HG02678 (cell line): ENCODE results near the gene NBPF11.
"Not testable (repeated sequence)": the region's sequence is repeated elsewhere in the genome, so short reads cannot be mapped to it uniquely, and the experiment has no call there.

Source experiments
- ATAC-seq: cut with Tn5 transposase; IDR thresholded peaks from one replicate; pipeline ENCODE4 v1.9.1; 2021; ENCODE audit warnings: mild to moderate bottlenecking, moderate library complexity; ENCODE audit not compliant: unreplicated experiment

Gene NBPF11

GRCh38 chr1:148151911-148152656 lies at the start of gene NBPF11:
TSS of gene NBPF11 (minus strand) at chr1:148152281. CDS start at chr1:148127003, 25,278 bp downstream.
- peak; percentile 82 for ATAC-seq

- ATAC-seq = not testable (repeated sequence)
Measured at GRCh38 chr1:148197396-148197795, 45.3 kb upstream of the NBPF11 start.

GRCh38 chr1:148196949-148197348 lies 44.9 kb upstream of the NBPF11 start:
- not testable (repeated sequence) for ATAC-seq

- ATAC-seq = not testable (repeated sequence)
Measured at GRCh38 chr1:148195115-148195514, 43.0 kb upstream of the NBPF11 start.

- not testable (repeated sequence) for ATAC-seq
Measured at GRCh38 chr1:148188768-148189167, 36.7 kb upstream of the NBPF11 start.

GRCh38 chr1:148178682-148179081 lies 26.6 kb upstream of the NBPF11 start:
- not testable (repeated sequence) for ATAC-seq

- ATAC-seq = not testable (repeated sequence)
Measured at GRCh38 chr1:148175414-148175813, 23.3 kb upstream of the NBPF11 start.

GRCh38 chr1:148171995-148172394 lies 19.9 kb upstream of the NBPF11 start:
- ATAC-seq = not testable (repeated sequence)

GRCh38 chr1:148166558-148167492 lies 14.7 kb upstream of the NBPF11 start:
- ATAC-seq = no peak

- no peak for ATAC-seq
Measured at GRCh38 chr1:148162363-148162762, 10.3 kb upstream of the NBPF11 start.

GRCh38 chr1:148161053-148161901 lies 9.2 kb upstream of the NBPF11 start:
- ATAC-seq = no peak

- ATAC-seq = no peak
Measured at GRCh38 chr1:148160343-148161052, 8.4 kb upstream of the NBPF11 start.

GRCh38 chr1:148160048-148160342 lies 7.9 kb upstream of the NBPF11 start:
- ATAC-seq = no peak

- ATAC-seq = no peak
Measured at GRCh38 chr1:148158341-148159003, 6.4 kb upstream of the NBPF11 start.

GRCh38 chr1:148157803-148158202 lies 5.7 kb upstream of the NBPF11 start:
- ATAC-seq = not testable (repeated sequence)

- peak; percentile 28 for ATAC-seq
Measured at GRCh38 chr1:148155494-148156275, 3.6 kb upstream of the NBPF11 start.

GRCh38 chr1:148152795-148153194 lies 714 bp upstream of the NBPF11 start:
- not testable (repeated sequence) for ATAC-seq

GRCh38 chr1:148151371-148151819 lies 686 bp downstream of the NBPF11 start:
- ATAC-seq = peak; percentile 20

- ATAC-seq = peak; percentile 23
Measured at GRCh38 chr1:148150945-148151344, 1.1 kb downstream of the NBPF11 start.
